ENCODE results near the gene TMEM98.
"Not testable (repeated sequence)": the region's sequence is repeated elsewhere in the genome, so short reads cannot be mapped to it uniquely, and the experiment has no call there.

The TMEM98 gene

DNA sequence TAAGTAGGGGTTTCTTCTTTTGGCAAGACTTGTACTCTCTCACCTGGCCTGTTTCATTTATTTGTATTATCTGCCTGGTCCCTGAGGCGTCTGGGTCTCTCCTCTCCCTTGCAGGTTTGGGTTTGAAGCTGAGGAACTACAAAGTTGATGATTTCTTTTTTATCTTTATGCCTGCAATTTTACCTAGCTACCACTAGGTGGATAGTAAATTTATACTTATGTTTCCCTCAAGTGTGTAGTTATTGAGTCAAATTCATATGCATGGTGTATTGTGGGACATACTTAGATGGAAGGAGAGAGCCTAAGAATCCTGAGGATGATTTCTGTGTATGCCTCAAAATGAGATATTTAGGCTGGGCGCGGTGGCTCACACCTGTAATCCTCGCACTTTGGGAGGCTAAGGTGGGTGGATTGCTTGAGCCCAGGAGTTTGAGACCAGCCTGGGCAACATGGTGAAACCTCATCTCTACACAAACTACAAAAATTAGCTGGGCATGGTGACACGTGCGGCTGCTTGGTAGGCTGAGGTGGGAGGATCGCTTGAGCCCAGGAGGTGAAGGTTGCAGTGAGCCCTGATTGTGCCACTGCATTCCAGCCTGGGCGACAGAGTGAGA is 13.6 kb downstream of the TMEM98 start:
- no peak for DNase-seq

DNA sequence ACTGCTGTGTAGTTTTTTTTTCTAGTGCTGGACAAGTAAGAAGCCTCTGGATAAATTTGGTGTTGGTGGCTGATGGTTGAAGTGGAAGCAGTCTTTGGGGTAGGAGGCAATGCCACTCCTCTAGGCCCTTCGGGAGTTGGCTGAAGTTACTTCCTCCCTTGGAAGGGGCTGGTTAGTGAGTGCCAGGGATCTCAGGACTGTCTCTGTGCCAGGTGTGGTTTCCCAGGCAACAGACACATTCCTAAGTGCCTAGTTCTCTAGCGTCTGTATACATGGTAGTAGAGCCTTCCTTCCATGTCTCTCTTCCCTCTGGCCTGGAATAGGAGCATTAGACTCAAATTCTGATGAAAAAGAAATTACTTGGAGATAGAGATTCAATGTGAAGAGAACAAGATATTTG is 15.3 kb downstream of the TMEM98 start:
- no peak for DNase-seq

DNA sequence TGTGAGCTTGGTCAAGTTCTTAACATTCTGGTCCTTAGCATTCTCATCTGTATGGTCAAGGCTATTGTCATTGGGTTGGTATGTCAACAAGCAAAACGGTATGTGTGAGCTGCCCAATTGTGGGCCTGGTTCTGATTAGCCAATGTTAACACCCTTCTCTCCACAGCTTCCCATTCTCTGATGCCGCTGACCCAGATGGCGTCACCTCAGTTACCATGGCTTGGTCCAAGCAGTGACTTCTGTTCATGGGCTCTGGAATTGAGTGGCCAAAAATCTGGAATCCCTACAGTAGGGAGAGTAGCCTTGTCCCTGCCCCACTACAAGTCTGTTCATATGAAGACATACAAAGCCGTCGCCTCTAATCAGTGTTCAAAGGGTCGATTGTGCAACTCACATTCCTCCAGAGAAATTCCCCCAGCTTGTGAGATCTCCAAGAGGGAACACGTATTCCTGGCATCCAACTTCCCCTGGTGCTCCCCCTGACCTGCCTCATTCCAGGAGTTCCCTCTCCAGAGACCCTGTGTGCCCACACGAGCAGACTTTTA is 15.8 kb downstream of the TMEM98 start:
- no peak for DNase-seq

DNA sequence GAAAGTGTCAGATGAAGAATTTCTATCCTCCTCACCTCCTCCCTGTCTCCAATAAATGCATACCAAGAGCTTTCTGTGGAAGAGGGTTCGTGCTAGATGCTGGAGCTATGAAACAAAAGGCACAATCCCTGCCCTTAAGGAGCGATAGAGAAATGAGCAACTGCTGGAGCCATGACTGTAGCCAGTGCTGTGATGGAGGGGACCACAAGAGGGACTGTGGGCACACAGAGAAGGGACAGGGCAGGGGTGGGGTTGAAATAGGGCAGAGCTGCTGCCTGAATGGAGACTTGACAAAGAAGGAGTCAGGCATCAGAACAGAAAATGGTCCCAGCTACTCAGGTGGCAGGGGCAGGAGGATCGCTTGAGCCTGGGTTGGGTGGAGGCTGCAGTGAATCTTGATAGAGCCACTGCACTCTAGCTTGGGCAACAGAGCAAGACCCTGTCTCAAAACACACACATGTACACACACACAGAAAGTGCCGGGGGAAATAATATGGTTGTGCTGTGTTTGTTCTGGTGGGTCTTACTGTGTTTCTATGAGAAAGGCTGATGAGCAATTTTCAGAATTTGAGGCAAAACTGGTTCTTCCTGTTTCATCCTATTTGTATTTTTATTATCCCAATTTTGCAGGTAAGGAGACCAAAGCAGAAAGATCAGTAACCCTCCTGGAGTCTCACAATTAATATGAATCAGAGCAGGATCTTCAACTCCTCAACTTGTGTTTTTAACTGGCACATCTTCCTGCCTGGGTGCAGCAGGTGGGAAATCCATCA is 16.5 kb downstream of the TMEM98 start:
- no peak for DNase-seq

DNA sequence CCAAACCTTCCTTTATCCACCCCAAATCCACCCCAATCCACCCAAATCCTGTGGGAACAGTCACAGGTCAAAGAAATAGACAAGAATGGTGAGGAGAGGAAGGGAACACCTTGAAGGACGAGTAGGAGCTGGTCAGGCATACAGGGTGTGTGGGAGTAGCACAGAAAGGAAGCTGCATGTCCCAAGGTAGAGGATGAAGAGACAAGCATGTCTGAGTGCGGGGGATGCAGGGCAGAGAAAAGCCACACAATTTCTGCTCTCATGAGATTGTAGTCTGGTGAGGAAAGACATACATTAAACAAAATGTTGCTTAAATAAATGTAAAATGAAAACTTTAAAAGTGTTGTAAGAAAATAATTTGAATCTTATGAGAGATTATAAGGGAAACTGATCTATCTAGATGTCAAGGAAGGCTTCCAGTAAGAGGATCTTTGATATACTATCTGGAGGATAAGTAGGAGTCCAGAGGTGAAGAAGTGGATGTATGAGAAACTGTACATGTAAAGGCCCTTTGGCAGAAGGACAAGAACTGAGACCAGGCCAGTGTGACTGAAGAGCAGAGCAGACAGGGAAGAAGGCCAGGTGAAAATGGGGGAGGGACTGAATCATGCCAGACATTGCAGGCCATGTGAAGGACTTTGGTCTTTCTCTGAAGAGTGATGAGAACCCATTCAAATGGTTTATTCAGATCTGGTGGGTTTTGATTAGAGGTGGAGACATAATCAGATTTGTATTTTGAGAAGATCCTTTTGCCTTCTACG is 18.6 kb downstream of the TMEM98 start:
- no peak for DNase-seq

DNA sequence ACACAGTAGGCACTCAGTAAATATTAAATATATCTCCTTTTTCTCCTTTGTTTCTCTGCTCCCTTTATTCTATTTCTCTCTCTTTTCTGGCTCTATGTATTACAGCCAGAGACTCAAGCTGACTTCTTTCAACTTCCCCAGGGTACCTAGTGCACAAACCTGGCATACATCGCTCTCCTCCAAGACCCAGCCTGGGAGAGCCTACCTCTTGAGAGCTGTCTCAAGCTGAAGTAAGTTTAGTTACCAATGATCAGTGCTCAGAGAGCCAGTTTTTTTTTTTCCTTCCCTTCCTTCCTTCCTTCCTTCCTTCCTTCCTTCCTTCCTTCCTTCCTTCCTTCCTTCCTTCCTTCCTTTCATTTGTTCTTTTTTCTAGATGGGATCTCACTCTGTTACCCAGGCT is 19.8 kb downstream of the TMEM98 start:
- no peak for DNase-seq

DNA sequence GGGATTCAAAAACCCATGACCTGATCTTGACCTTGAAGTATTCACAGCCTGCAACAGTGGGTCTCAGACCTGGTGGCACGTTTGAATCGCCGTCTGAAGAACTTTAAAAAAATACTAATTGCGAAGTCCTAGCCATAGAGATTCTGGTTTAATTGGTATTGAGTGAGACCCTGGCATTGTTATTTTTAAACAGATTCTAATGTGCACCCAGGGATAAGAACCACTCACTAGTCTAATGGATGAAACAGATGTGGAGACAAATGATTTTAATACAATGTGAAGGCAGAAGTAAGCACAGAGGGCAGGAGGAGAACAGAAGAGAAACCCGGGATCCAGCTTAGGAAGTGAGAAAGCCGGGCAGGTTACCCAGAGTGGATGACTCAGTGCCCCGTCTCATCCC is 21.2 kb downstream of the TMEM98 start:
- DNase-seq: no peak

DNA sequence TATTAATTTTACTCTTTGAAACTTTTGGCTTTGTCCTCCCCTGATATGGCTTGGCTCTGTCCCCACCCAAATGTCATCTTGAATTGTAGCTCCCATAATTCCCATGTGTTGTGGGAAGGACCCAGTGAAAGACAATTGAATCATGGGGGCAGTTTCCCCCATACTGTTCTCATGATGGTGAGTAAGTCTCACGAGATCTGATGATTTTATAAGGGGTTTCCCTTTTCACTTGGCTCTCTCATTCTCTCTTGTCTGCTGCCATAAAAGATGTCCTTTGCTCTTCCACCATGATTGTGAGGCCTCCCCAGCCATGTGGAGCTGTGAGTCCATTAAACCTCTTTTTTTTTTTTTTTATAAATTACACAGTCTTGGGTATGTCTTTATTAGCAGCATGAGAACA is 24.5 kb downstream of the TMEM98 start:
- not testable (repeated sequence) for DNase-seq

DNA sequence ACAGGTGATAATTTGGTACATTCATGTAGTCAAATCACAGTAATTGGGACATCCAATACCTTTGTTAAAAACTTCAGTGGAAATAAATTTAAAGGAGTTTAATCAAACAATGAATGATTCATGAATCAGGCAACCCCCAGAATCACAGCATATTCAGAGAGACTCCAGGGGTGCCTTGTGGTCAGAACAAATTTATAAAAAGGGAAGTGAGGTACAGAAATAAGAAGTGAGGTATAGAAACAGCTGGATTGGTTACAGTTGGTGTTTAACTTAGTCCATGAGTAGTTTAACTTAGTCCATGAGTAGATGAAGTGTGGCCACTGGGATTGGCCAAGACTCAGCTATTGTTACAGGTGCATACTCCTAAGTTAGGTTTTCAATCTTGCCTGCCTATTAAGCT is 25.1 kb downstream of the TMEM98 start:
- DNase-seq: no peak

DNA sequence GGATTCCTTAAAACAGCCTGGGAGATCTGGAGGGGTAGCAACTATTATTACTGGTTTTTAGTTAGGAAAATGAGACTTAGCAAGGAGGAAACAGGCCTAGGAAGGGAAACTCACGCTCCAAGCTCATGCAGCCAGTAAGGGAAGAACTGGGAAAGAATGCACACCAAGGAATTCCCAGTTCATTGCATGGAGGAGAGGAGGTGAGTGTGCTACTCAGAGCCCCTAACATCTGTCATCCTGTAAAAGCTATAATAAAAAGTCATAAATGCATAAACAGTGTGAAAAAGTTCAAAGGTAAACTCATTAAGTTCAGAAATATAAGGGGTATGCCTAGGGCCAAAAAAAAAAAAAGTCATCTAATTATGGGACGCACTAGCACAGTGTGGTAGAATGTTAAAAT is 25.9 kb downstream of the TMEM98 start:
- no peak for DNase-seq

DNA sequence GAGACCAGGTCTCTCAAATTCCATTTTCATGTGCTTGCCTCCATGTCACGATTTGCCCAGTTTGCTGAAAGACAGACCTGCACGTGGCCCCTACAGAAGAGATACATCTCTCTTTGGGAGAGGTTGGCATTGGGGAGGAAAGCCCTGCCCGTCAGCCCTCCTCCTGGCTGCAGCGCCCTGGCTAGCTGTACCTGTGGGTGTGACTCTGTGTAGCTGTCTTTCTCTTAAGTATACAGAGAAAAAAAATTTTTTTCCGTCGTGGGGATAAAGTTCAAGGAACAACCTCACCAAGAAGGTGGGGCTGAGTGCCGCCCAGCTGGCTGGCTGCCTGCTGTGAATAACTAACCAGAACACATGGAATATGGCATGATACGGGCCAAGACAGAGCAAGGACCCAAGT is 26.5 kb downstream of the TMEM98 start:
- no peak for DNase-seq

DNA sequence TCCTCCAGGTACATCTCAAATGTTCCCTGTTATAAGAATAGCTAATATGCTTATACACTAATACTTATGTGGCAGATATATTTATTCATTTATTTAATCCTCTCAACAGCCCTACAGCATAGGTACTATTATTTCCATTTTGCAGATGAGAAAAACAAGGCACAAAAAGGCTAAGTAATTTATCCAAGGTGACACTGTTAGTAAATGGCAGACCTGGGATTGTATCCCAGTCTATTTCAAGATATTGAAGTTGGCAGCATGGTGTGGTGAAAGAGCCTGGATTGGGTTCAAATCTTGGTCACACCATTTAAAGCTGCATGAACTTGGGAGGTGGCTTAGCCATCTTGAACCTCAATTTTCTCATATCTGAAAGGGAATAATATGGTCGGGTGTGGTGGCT is 27.2 kb downstream of the TMEM98 start:
- DNase-seq: no peak

DNA sequence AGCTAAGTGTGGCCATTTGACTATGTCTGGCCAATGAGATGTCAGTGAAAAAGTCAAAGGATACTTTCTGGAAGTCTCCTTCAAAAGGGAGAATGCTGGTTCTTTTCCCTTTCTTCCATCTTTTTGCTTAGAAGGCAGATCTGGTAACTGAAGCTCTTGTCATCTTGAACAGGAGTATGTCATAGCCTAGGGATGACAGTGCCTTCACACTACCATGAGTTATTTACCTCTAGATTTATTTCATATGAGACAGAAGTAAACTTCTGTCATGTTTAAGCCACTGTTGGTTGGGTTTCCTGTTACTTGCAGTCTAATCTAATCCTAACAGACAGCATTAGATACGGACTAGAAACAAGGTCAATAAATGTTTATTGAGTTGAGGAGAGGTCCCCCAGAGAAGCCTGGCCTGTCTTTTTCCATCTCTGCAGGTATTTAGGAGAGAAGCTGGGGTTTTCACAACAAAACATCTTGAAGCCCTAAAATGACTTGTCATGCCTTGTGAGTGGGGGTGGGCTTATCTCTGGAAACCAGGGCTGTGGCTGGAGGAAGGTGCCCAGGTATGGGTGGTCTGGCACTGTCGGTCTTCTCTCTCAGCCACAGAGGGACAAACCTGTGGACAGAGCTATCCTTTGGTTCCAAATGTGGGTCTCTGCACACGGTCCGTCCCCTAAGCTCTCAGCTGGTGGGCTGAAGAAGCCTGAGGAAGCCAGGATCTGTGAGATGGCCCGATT is 28.5 kb downstream of the TMEM98 start:
- no peak for DNase-seq

DNA sequence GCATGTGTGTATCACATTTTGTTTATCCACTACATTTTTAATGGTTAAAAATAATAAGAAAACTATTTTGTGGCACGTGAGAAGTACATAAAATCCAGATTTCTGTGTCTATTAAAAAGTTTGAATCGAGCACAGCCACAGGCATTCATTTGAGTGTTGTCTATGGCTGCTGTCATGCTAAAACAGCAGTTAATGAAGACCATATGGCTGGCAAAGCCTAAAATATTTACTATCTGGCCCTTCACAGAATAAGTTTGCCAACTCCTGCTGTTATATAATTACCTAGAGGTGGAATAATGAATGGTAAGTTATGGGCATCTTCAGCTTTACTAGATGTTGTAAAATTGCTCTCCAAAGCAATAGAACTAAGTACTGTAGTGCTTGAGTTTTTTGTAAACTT is 30.5 kb downstream of the TMEM98 start:
- no peak for DNase-seq

DNA sequence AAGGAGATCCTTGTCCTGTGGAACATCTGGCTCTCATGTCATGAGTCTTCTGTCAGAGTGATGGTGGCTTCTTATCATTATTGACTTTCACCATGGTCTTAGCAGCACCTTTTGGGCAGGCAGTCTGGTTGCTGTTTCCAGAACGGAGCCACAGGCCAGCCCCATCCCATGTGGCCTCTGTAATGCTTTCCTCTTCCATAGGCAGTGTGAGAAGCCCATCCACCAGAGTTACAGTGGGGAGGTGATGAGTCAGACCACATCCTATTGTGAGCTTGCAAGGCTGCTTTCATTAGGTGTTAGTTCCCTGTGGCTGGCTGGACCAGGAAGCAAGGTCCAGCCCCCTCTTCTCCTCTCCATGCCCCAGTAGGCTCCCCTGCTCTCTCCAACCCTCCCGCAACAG is 32.9 kb downstream of the TMEM98 start:
- DNase-seq: no peak

DNA sequence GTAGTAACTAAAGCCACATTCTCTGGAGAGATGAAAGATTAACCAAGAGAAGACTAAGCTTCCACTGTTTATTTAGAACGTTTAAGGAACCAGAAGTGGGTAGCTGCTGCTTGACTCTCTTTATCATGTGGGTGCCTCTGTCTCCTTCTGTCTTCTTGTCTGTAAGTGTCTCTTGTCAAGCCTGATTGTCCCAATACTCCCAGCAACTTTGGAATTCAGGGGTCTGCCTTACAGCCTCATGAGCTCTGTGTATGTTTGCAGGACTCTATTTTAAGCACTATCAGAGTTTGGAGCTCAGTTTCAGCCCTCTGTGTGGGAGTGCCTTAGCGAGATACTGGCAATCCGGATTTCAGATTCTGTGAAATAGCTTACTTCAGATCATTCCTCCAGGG is 34.4 kb downstream of the TMEM98 start:
- no peak for DNase-seq

DNA sequence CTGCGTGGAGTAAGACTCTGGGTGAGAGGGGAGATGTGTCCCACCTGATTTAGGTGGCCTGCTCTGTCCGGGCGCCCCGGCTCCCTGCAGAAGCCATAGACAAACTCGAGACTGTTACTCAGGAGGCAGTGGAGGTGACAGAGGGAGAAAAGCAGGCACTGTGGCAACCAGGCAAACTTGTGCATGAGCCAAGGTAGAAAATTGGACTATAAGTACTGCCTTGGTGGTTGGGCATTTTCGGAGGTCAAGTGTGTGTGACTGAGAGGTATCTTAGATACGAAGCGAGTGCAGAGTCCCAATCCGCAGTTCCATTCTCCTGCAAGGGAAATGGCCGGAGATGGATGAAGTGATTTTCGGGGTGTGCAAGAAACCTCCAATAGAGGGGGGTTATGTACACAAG is 36.6 kb downstream of the TMEM98 start:
- DNase-seq: no peak

DNA sequence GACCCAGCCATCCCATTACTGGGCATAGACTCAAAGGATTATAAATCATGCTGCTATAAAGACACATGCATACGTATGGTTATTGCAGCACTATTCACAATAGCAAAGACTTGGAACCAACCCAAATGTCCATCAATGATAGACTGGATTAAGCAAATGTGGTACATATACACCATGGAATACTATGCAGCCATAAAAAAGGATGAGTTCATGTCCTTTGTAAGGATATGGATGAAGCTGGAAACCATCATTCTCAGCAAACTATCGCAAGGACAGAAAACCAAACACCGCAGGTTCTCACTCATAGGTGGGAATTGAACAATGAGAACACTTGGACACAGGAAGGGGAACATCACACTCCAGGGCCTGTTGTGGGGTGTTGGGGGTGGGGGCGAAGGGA is 41.3 kb downstream of the TMEM98 start:
- DNase-seq: not testable (repeated sequence)

DNA sequence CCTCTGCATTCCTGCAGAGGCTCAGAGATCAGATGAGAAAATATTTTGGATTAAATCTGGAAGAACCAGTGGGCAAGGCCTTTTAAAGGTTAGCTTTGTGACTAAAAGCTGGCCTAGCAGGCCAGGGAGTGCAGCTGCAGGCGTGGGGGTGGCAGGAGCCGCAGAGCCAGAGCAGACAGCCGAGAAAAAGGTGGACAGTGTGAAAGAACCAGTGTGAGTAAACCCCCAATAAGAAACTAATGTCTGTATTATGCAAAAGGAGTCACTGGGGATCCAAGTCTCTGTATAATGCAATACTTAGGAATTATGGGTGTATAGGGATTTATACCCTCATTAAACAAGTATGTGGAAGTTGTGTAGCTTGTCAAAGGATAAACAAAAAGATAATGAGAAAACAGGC is 42.3 kb downstream of the TMEM98 start:
- DNase-seq: no peak

DNA sequence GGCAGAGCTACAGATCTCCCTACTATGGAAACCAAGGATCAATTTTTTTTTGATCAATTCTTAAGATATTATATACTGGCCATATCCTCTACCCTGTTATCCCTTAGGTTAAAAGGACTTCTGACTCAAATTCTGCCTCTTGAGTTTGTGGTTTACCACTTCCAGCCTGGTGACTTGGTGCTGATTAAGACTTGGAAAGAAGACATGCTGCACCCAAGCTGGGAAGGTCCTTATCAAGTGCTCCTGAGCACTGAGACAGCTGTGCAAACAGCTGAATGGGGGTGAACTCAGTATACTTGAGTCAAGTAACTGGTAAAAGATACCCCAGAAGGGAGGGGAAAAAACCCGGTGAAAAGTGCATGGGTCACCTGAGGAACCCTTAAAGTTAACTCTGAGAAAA is 43.2 kb downstream of the TMEM98 start:
- DNase-seq: no peak

DNA sequence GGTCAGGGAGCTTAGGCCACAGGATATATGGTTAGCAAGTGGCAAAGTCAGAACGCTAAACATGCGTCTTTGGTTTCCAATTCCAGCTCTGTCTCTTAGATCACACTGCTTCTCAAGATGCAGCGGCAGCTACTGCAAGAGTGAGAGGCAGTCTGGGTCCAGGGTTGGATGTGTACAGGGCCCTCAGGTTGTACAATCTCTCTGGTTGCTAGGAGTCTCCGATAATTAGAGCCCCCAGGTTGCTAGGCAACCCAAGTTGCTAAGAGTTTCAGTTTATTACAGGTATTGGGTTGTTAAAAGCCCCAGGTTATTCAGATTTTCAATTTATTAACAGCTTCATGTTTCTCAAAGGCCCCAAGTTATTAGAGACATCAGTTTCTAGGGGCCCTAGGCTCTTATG is 48.2 kb downstream of the TMEM98 start:
- DNase-seq: no peak

DNA sequence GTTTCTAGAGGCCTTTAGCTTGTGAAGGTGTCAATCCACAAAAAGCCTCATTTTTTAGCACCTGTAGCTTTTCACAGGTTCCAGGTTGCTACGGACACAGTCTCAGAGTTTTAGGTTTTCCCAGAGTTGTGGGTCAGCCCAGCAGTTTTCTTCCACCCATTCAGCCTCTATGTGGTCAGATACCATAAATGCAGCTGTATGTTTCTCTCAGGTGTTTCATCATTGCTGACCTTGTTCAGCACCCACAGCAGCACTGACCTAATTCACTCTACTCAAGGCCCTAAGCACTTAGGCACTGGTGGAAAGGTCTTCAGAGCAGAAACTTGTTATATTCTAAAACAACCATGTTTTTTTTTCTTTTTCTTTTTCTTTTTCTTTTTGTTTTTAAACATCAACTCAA is 48.7 kb downstream of the TMEM98 start:
- DNase-seq: no peak
